ENCODE data around the gene SNX32. TPM values are rescaled to one million over a fixed set of nuclear protein-coding genes. Genes with fewer than 3 reads are reported as not detected.

SNX32 gene
- total and polyA plus RNA-seq, 2 donors (not counting 3 experiments of a cell fraction or from before 2014, with no cell fraction given): 0.19 TPM; not detected in 1

DNA sequence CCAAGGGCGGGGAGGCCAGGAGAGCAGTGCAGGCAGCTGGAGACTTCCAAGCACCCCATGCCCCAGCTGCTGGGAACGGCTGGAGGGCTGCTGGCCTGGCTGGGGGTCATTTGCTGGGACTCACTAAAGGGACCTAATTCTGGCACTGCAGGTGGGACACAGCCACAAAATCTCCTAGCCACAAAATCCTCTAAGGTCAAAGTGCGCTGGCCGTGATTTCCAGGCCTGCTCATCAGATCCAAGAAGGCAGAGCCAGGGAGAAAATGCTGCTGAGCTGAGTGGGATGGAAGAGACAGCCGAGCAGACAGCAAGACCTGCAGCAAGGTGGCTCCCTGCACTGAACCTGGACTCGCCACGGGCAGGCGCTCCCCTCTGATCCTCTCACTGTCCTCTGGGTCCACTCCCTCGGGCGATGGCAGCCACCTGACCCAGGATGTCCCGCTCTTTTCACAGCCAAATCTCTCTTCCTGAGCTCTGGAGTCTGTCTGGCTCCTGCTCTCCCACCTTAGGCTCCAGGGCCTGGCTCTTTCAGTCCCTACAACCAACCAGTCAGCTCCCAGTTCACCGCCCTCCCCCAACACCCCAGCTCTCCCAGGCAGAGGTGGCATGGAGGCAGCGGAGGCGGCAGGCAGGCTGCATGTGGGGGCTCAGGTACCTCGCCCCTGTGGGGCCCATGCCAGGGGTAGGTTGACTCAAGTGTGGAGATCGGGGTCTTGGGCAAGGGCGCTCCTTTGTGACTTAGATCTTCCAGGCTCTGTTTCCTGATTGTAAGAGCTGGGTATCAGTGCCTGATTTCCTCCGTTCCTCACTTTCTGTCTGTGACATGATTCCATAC lies 32.4 kb upstream of the SNX32 start:
- Histone ChIP-seq H3K4me1 (ENCODE audit: control insufficient read depth, extremely low read depth, insufficient read depth, low read length) (no peaks in the 10 kb centered on the region), H3K4me3 (replicated peaks in 1 of 3; ENCODE audit: insufficient read depth in 1 of 3, low read depth in 1 of 3, low read length in 3 of 3) (no peak overlapping the region), H3K27me3 (ENCODE audit: control insufficient read depth in 2 of 2, insufficient read depth in 2 of 2, low read length in 2 of 2) (peaks cover 12 to 25% of the 10 kb centered on the region in 2 experiments), H3K9ac (replicated peaks; ENCODE audit: extremely low read depth, insufficient read depth, low read length) (no peak overlapping the region), H3K9me3 (replicated peaks; ENCODE audit: control insufficient read depth, insufficient read depth, low read length) (no peaks in the 10 kb centered on the region), H3K36me3 (ENCODE audit: control insufficient read depth in 2 of 2, extremely low read depth in 1 of 2, insufficient read depth in 2 of 2, low read length in 2 of 2) (no peaks in the 10 kb centered on the region), H3K27ac (ENCODE audit: insufficient read depth, low read depth, low read length) (no peak overlapping the region), H3K9me1 (replicated peaks; ENCODE audit: control insufficient read depth, extremely low read depth, insufficient read depth, low read length) (no peaks in the 10 kb centered on the region), H3K4me2 (ENCODE audit: insufficient read depth, low read length) (no peak overlapping the region), H3K79me2 (ENCODE audit: control insufficient read depth, insufficient read depth, low read length) (no peaks in the 10 kb centered on the region), H4K20me1 (replicated peaks; ENCODE audit: control insufficient read depth, extremely low read depth, insufficient read depth, low read length) (no peaks in the 10 kb centered on the region), H2AFZ (ENCODE audit: low read depth, low read length) (no peak overlapping the region)
- FAIRE-seq (no peak), DNase-seq (ENCODE audit: low read depth, low spot score) (no peak)
- TF ChIP-seq EZH2 (IDR thresholded peaks at IDR 0.05; ENCODE audit: borderline replicate concordance, low read depth, low read length, severe bottlenecking) (no peak), POLR2AphosphoS5 (IDR thresholded peaks at IDR 0.05; ENCODE audit: insufficient read depth, low read depth, low read length) (no peak), MYC (IDR thresholded peaks at IDR 0.05; ENCODE audit: low read depth, low read length) (no peak), FOS (IDR thresholded peaks at IDR 0.05; ENCODE audit: borderline replicate concordance, insufficient read depth, low read length) (no peak), POLR2A (IDR thresholded peaks at IDR 0.05; ENCODE audit: low read depth, low read length) (no peak), JUN (IDR thresholded peaks at IDR 0.05; ENCODE audit: borderline replicate concordance, insufficient read depth, insufficient read length, low read depth) (no peak), GATA2 (IDR thresholded peaks at IDR 0.05; ENCODE audit: insufficient read depth, insufficient read length, low read depth, low read length) (no peak)
- TF ChIP-seq, protein P1, sequence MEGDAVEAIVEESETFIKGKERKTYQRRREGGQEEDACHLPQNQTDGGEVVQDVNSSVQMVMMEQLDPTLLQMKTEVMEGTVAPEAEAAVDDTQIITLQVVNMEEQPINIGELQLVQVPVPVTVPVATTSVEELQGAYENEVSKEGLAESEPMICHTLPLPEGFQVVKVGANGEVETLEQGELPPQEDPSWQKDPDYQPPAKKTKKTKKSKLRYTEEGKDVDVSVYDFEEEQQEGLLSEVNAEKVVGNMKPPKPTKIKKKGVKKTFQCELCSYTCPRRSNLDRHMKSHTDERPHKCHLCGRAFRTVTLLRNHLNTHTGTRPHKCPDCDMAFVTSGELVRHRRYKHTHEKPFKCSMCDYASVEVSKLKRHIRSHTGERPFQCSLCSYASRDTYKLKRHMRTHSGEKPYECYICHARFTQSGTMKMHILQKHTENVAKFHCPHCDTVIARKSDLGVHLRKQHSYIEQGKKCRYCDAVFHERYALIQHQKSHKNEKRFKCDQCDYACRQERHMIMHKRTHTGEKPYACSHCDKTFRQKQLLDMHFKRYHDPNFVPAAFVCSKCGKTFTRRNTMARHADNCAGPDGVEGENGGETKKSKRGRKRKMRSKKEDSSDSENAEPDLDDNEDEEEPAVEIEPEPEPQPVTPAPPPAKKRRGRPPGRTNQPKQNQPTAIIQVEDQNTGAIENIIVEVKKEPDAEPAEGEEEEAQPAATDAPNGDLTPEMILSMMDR (IDR thresholded peaks at IDR 0.05; ENCODE audit: extremely low read depth in 1 of 2, insufficient read depth in 1 of 2, low read depth in 1 of 2, low read length in 2 of 2): no peak
- TF ChIP-seq, protein P2, sequence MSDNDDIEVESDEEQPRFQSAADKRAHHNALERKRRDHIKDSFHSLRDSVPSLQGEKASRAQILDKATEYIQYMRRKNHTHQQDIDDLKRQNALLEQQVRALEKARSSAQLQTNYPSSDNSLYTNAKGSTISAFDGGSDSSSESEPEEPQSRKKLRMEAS (IDR thresholded peaks at IDR 0.05; ENCODE audit: insufficient read depth, insufficient read length): no peak
- BruUV-seq (replicated peaks): no TSS peak
- POLR2A ChIA-PET: no interaction called here
- intact Hi-C loops (cut with micrococcal nuclease) (no loop called here), dilution Hi-C loops (cut with MboI; ENCODE audit: extremely low pct_ligation_motif_present, low sequenced_read_pairs) (no loop called here)
- CTCF ChIA-PET: interaction anchor here (1.0 to 6.5 kb wide), 4 partner anchors 12 to 98 kb away, joined by 3 to 39 read pairs (median 6); partner anchors contain the start of gene AP5B1

Data from endothelial cell of umbilical vein (primary cell).